ENCODE measurements around the gene CELF4.

The CELF4 gene

GRCh38 chr18:37441821-37442220 is 123.8 kb downstream of the CELF4 start:
- TF ChIP-seq, protein P1, sequence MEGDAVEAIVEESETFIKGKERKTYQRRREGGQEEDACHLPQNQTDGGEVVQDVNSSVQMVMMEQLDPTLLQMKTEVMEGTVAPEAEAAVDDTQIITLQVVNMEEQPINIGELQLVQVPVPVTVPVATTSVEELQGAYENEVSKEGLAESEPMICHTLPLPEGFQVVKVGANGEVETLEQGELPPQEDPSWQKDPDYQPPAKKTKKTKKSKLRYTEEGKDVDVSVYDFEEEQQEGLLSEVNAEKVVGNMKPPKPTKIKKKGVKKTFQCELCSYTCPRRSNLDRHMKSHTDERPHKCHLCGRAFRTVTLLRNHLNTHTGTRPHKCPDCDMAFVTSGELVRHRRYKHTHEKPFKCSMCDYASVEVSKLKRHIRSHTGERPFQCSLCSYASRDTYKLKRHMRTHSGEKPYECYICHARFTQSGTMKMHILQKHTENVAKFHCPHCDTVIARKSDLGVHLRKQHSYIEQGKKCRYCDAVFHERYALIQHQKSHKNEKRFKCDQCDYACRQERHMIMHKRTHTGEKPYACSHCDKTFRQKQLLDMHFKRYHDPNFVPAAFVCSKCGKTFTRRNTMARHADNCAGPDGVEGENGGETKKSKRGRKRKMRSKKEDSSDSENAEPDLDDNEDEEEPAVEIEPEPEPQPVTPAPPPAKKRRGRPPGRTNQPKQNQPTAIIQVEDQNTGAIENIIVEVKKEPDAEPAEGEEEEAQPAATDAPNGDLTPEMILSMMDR (IDR thresholded peaks at IDR 0.05; ENCODE audit: low read depth, low read length, poor library complexity, severe bottlenecking), result no peak
- no peak for TF ChIP-seq EZH2phosphoT487 (IDR thresholded peaks at IDR 0.05; ENCODE audit: borderline replicate concordance, low read length)
- peaks cover 2% of the 10 kb centered on the region; the same call in 1 of the 2 replicates for H3K27me3 ChIP-seq (ENCODE audit: control insufficient read depth, low read length)
- H4K20me1 ChIP-seq (ENCODE audit: control insufficient read depth, insufficient read depth, low read depth, low read length), result no peaks in the 10 kb centered on the region
- H3K4me3 ChIP-seq (ENCODE audit: low read length), result no peak overlapping the region
- no peaks in the 10 kb centered on the region for H3K9me3 ChIP-seq (ENCODE audit: control insufficient read depth, insufficient read depth, low read length)
- H3F3A ChIP-seq (ENCODE audit: control insufficient read depth, insufficient read depth), result no peaks in the 10 kb centered on the region
- H3K36me3 ChIP-seq (ENCODE audit: control insufficient read depth, low read length), result no peaks in the 10 kb centered on the region
- H3K4me1 ChIP-seq (ENCODE audit: control insufficient read depth, low read length), result no peaks in the 10 kb centered on the region
- no peak overlapping the region for H3K4me2 ChIP-seq (ENCODE audit: low read length)
- no peaks in the 10 kb centered on the region for H3K9me2 ChIP-seq (replicated peaks; ENCODE audit: control insufficient read depth, low read length)
- no peak overlapping the region for H3K27ac ChIP-seq (ENCODE audit: low read depth, low read length)
- no peaks in the 10 kb centered on the region for H3K79me2 ChIP-seq (ENCODE audit: control insufficient read depth, low read length)

GRCh38 chr18:37440206-37440605 is 125.4 kb downstream of the CELF4 start:
- Histone ChIP-seq H3K27me3 (ENCODE audit: control insufficient read depth, low read length) (peaks cover 6% of the 10 kb centered on the region), H3K27ac (ENCODE audit: low read depth, low read length) (no peak overlapping the region), H3K4me1 (ENCODE audit: control insufficient read depth, low read length) (no peaks in the 10 kb centered on the region), H3K4me2 (ENCODE audit: low read length) (no peak overlapping the region), H3K9me3 (ENCODE audit: control insufficient read depth, insufficient read depth, low read length) (no peaks in the 10 kb centered on the region), H3K9me2 (replicated peaks; ENCODE audit: control insufficient read depth, low read length) (no peaks in the 10 kb centered on the region), H3K79me2 (ENCODE audit: control insufficient read depth, low read length) (no peaks in the 10 kb centered on the region), H4K20me1 (ENCODE audit: control insufficient read depth, insufficient read depth, low read depth, low read length) (no peaks in the 10 kb centered on the region), H3K36me3 (ENCODE audit: control insufficient read depth, low read length) (no peaks in the 10 kb centered on the region), H3F3A (ENCODE audit: control insufficient read depth, insufficient read depth) (no peaks in the 10 kb centered on the region), H3K4me3 (ENCODE audit: low read length) (no peak overlapping the region)
- no peak for TF ChIP-seq EZH2phosphoT487 (IDR thresholded peaks at IDR 0.05; ENCODE audit: borderline replicate concordance, low read length)
- TF ChIP-seq, protein P1 (IDR thresholded peaks at IDR 0.05; ENCODE audit: low read depth, low read length, poor library complexity, severe bottlenecking), result no peak

DNA sequence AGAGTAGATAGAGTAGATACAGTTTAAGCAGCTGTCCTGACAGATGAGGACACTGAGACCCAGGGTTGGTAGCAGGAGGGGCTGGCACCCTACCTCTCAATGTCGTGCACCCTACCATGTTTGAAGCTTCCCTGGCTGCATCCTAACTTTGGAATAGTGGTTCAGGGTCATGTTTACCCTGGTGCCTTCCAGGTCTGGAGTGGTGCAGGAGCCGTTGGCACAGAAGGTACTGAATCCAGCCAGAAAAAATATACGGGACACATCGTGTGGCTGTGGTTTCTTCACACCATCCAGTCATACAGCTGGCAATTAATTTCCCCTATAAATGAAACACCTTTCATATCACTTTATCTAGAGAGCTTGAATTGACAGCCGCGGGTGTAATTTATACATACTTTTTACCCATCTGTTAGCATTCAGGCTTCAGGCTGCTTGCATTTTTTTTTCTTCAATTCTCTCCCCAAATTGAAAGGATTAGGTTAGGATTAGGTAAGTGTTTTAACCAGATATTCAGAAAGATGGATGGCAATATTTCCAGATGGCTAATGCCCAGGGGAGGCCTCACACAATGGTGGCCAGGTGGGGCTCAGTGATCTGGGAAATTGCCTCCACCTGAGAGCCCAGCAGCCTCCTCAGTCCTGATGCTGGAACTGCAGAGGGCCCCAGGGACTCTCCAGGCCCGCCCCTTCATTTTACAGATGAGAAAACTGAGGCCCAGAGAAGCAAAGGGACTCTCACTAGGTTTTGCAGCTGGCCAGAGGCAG is 127.0 kb downstream of the CELF4 start:
- no peaks in the 10 kb centered on the region for H4K20me1 ChIP-seq (ENCODE audit: control insufficient read depth, insufficient read depth, low read depth, low read length)
- no peaks in the 10 kb centered on the region for H3K4me1 ChIP-seq (ENCODE audit: control insufficient read depth, low read length)
- H3K36me3 ChIP-seq (ENCODE audit: control insufficient read depth, low read length), result no peaks in the 10 kb centered on the region
- H3K27me3 ChIP-seq (ENCODE audit: control insufficient read depth, low read length), result peaks cover 4% of the 10 kb centered on the region
- TF ChIP-seq, protein P1 (IDR thresholded peaks at IDR 0.05; ENCODE audit: low read depth, low read length, poor library complexity, severe bottlenecking), result no peak
- no peak for TF ChIP-seq EZH2phosphoT487 (IDR thresholded peaks at IDR 0.05; ENCODE audit: borderline replicate concordance, low read length)
- no peak overlapping the region for H3K4me3 ChIP-seq (ENCODE audit: low read length)
- no peak overlapping the region for H3K4me2 ChIP-seq (ENCODE audit: low read length)
- no peaks in the 10 kb centered on the region for H3F3A ChIP-seq (ENCODE audit: control insufficient read depth, insufficient read depth)
- no peaks in the 10 kb centered on the region for H3K9me3 ChIP-seq (ENCODE audit: control insufficient read depth, insufficient read depth, low read length)
- no peaks in the 10 kb centered on the region for H3K9me2 ChIP-seq (replicated peaks; ENCODE audit: control insufficient read depth, low read length)
- no peak overlapping the region for H3K27ac ChIP-seq (ENCODE audit: low read depth, low read length)
- H3K79me2 ChIP-seq (ENCODE audit: control insufficient read depth, low read length), result no peaks in the 10 kb centered on the region
